MM.1S (cell line): ENCODE measurements around the gene APLN.

ENCODE experiments used
- DNase-seq: peaks from one replicate; pipeline ENCODE4 v3.0.0-alpha.2; 2015
- H2AFZ ChIP-seq: fragments of 300-600 bp; sonication (generic); 2 replicates; pipeline ENCODE4 v1.6.0; 2016; ENCODE audit warnings: antibody characterized with exemption, low read length
- H3F3A ChIP-seq: fragments of 300-600 bp; sonication (generic); 2 replicates; pipeline ENCODE4 v1.6.1; 2016; ENCODE audit warnings: mild to moderate bottlenecking, antibody characterized with exemption, low read length, moderate library complexity, mixed read lengths; ENCODE audit not compliant: insufficient read depth
- H3K27ac ChIP-seq: fragments of 300-600 bp; sonication (generic); 2 replicates; pipeline ENCODE4 v1.5.1; 2016; ENCODE audit warnings: mild to moderate bottlenecking, low read length
- H3K27me3 ChIP-seq: fragments of 300-600 bp; sonication (generic); replicated peaks from 2 replicates; pipeline ENCODE4 v1.6.0; 2016; ENCODE audit warnings: low read length; ENCODE audit not compliant: insufficient read depth
- H3K36me3 ChIP-seq: fragments of 300-600 bp; sonication (generic); replicated peaks from 2 replicates; pipeline ENCODE4 v1.6.1; 2016; ENCODE audit warnings: mild to moderate bottlenecking, low read length, mixed read lengths; ENCODE audit not compliant: insufficient read depth
- H3K4me1 ChIP-seq: fragments of 300-600 bp; sonication (generic); 2 replicates; pipeline ENCODE4 v1.6.1; 2016; ENCODE audit warnings: low read length, mixed read lengths
- H3K4me2 ChIP-seq: fragments of 300-600 bp; sonication (generic); 2 replicates; pipeline ENCODE4 v1.6.0; 2016; ENCODE audit warnings: low read depth, low read length
- H3K4me3 ChIP-seq: fragments of 300-600 bp; sonication (generic); 2 replicates; pipeline ENCODE4 v1.5.1; 2016; ENCODE audit warnings: low read length, mixed read lengths
- H3K79me2 ChIP-seq: fragments of 300-600 bp; sonication (generic); 2 replicates; pipeline ENCODE4 v1.6.1; 2016; ENCODE audit warnings: mixed run types, low read length, mixed read lengths
- H3K9ac ChIP-seq: fragments of 300-600 bp; sonication (generic); 2 replicates; pipeline ENCODE4 v1.6.1; 2016; ENCODE audit warnings: low read length, mixed read lengths
- H3K9me2 ChIP-seq: fragments of 300-600 bp; sonication (generic); replicated peaks from 2 replicates; pipeline ENCODE4 v1.6.1; 2016; ENCODE audit warnings: mild to moderate bottlenecking, low read length, mixed read lengths; ENCODE audit not compliant: insufficient read depth
- H3K9me3 ChIP-seq: fragments of 300-600 bp; sonication (generic); replicated peaks from 2 replicates; pipeline ENCODE4 v1.6.1; 2016; ENCODE audit warnings: mild to moderate bottlenecking, low read length, mixed read lengths; ENCODE audit not compliant: insufficient read depth
- H4K20me1 ChIP-seq: fragments of 300-600 bp; sonication (generic); 2 replicates; pipeline ENCODE4 v1.6.1; 2016; ENCODE audit warnings: mild to moderate bottlenecking, low read length, moderate library complexity, mixed read lengths; ENCODE audit not compliant: insufficient read depth
- EZH2 ChIP-seq: fragments of 300-600 bp; sonication (generic); optimal IDR thresholded peaks from 2 replicates; pipeline ENCODE3; 2017; ENCODE audit warnings: low read depth, mild to moderate bottlenecking, antibody characterized with exemption, low read length, mixed read lengths
- EZH2phosphoT487 ChIP-seq: fragments of 300-600 bp; sonication (generic); IDR thresholded peaks from 2 replicates; pipeline ENCODE4 v1.6.1; 2018; ENCODE audit warnings: antibody characterized with exemption, low read length
- TF ChIP-seq, protein P1 (sequence below): fragments of 300-600 bp; sonication (generic); IDR thresholded peaks from 2 replicates; pipeline ENCODE4 v1.5.1; 2016; ENCODE audit warnings: antibody characterized with exemption, low read length, mixed read lengths

The APLN gene

DNA sequence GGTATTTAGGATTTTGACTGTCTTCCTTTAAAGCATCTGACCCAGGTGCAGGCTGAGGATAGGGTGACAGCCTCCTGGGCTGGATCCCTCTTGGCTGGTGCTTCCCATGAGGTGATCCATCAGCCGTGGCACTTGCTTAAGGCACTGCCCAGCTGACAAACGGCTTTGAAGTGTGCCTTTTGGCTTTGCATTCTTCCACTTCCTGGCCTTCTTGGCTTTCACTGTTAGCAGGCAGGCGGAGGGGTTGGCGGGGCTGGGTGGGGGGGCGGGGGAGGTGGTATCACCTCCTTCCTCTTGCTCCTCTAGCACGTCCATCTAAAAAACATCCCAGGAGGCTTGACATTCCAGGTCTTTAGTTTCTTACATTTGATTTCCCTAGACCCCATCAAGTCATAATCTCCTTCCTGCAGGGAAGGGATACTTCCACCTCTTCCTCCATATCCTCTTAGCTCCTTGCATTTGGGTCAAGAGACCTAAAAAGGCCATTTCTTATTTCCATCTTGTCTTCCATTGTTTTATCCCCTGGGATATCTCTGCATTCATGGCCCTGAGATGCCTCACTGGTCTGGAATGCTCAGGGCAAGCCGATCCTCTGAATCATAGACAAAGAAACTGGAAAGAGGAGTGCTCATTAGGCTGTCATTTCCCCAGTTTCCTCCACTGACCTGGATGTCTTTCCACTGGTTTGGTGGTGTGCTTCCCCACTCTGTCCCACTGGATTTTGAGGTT lies 11.3 kb upstream of the APLN start:
- H3K9me2 ChIP-seq: no peaks in the 10 kb centered on the region
- no peaks in the 10 kb centered on the region for H3K4me1 ChIP-seq
- no peaks in the 10 kb centered on the region for H3K27me3 ChIP-seq
- no peak overlapping the region for H3K9ac ChIP-seq
- H3K79me2 ChIP-seq: no peaks in the 10 kb centered on the region
- H4K20me1 ChIP-seq: no peaks in the 10 kb centered on the region
- DNase-seq: no peak
- H2AFZ ChIP-seq: no peak overlapping the region
- H3K4me3 ChIP-seq: no peak overlapping the region
- H3K27ac ChIP-seq: no peak overlapping the region
- no peak overlapping the region for H3K4me2 ChIP-seq
- H3K36me3 ChIP-seq: no peaks in the 10 kb centered on the region
- H3F3A ChIP-seq: no peaks in the 10 kb centered on the region
- TF ChIP-seq, protein P1, sequence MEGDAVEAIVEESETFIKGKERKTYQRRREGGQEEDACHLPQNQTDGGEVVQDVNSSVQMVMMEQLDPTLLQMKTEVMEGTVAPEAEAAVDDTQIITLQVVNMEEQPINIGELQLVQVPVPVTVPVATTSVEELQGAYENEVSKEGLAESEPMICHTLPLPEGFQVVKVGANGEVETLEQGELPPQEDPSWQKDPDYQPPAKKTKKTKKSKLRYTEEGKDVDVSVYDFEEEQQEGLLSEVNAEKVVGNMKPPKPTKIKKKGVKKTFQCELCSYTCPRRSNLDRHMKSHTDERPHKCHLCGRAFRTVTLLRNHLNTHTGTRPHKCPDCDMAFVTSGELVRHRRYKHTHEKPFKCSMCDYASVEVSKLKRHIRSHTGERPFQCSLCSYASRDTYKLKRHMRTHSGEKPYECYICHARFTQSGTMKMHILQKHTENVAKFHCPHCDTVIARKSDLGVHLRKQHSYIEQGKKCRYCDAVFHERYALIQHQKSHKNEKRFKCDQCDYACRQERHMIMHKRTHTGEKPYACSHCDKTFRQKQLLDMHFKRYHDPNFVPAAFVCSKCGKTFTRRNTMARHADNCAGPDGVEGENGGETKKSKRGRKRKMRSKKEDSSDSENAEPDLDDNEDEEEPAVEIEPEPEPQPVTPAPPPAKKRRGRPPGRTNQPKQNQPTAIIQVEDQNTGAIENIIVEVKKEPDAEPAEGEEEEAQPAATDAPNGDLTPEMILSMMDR: no peak
- TF ChIP-seq EZH2phosphoT487: no peak
- no peak for TF ChIP-seq EZH2
- no peaks in the 10 kb centered on the region for H3K9me3 ChIP-seq

DNA sequence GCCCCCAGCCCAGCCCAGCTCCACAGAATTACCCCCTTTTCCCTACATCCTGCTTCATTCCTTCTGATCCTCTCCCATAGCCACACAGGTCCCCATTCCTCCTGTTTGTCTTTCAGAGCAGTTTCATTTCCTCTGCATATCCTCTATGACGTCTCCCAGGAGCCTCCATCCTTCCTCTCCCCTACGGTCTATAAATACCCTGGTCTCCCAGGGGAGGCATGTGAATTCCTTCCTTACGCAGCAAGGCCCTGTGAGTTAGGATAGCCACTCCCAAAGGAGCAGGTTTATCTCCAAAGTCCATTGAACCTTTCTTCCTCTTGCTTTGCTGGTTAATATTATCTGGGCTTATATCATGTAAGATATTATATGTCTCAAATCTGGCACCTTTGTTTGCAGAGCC lies 8.4 kb upstream of the APLN start:
- H4K20me1 ChIP-seq: no peaks in the 10 kb centered on the region
- no peak overlapping the region for H3K4me2 ChIP-seq
- H3K27ac ChIP-seq: no peak overlapping the region
- no peak overlapping the region for H3K4me3 ChIP-seq
- H3K27me3 ChIP-seq: no peaks in the 10 kb centered on the region
- no peaks in the 10 kb centered on the region for H3K36me3 ChIP-seq
- no peaks in the 10 kb centered on the region for H3K79me2 ChIP-seq
- no peak overlapping the region for H2AFZ ChIP-seq
- H3K4me1 ChIP-seq: no peaks in the 10 kb centered on the region
- DNase-seq: no peak
- no peaks in the 10 kb centered on the region for H3F3A ChIP-seq
- H3K9ac ChIP-seq: no peak overlapping the region
- no peak for TF ChIP-seq EZH2phosphoT487
- TF ChIP-seq EZH2: no peak
- TF ChIP-seq, protein P1: no peak
- H3K9me3 ChIP-seq: no peaks in the 10 kb centered on the region
- no peaks in the 10 kb centered on the region for H3K9me2 ChIP-seq

DNA sequence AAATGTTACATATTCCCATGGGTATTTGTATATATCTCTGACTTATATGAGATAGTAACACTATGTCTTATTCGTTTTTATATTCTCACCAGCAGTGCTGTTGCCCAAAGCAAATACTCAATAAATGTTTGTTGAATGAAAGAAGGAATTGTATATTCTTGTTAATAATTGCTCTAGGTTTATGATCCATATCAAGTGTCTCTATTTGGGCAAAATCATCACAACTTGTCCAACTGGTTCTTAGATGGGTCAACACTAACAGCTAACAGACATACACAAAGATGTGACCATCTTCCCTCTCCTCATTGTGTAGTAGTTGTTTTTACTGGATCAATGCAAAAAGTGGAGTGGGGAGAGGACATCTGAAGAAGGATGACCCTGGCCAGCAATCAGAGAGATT lies 6.6 kb upstream of the APLN start:
- Histone ChIP-seq H3K4me2 (no peak overlapping the region), H3K79me2 (no peaks in the 10 kb centered on the region), H4K20me1 (no peaks in the 10 kb centered on the region), H3K4me1 (no peaks in the 10 kb centered on the region), H3K27me3 (no peaks in the 10 kb centered on the region), H3K9me3 (no peaks in the 10 kb centered on the region), H2AFZ (no peak overlapping the region), H3K36me3 (no peaks in the 10 kb centered on the region), H3F3A (no peaks in the 10 kb centered on the region), H3K27ac (no peak overlapping the region), H3K9ac (no peak overlapping the region), H3K4me3 (no peak overlapping the region), H3K9me2 (no peaks in the 10 kb centered on the region)
- TF ChIP-seq EZH2: no peak
- no peak for TF ChIP-seq EZH2phosphoT487
- TF ChIP-seq, protein P1: no peak
- DNase-seq: no peak
